GM10847 (cell line): ENCODE measurements around the gene TENT5C.

Experiments used
- POLR2A ChIP-seq: IDR thresholded peaks from 2 replicates; pipeline ENCODE4 v1.6.1; 2011; ENCODE audit not compliant: insufficient read length; ENCODE audit errors: extremely low read depth

Gene TENT5C

GRCh38 chr1:117581391-117581943 is 24.4 kb upstream of the TENT5C start:
- no peak for TF ChIP-seq POLR2A

GRCh38 chr1:117582451-117582850 is 23.4 kb upstream of the TENT5C start:
- TF ChIP-seq POLR2A, result no peak

- TF ChIP-seq POLR2A, result no peak
These were observed 22.6 kb upstream of the TENT5C start for GRCh38 chr1:117583247-117583646.

GRCh38 chr1:117584181-117584580 is 21.7 kb upstream of the TENT5C start:
- no peak for TF ChIP-seq POLR2A

- no peak for TF ChIP-seq POLR2A
These were observed 20.8 kb upstream of the TENT5C start for GRCh38 chr1:117585086-117585485.

GRCh38 chr1:117586337-117586736 is 19.5 kb upstream of the TENT5C start:
- no peak for TF ChIP-seq POLR2A

- no peak for TF ChIP-seq POLR2A
These were observed 18.9 kb upstream of the TENT5C start for GRCh38 chr1:117586747-117587498.

GRCh38 chr1:117587499-117588356 is 18.1 kb upstream of the TENT5C start:
- TF ChIP-seq POLR2A, result no peak

GRCh38 chr1:117589544-117589943 is 16.3 kb upstream of the TENT5C start:
- TF ChIP-seq POLR2A, result no peak

- no peak for TF ChIP-seq POLR2A
These were observed 15.4 kb upstream of the TENT5C start for GRCh38 chr1:117590273-117590925.

- no peak for TF ChIP-seq POLR2A
These were observed 14.6 kb upstream of the TENT5C start for GRCh38 chr1:117591252-117591651.

- no peak for TF ChIP-seq POLR2A
These were observed 13.7 kb upstream of the TENT5C start for GRCh38 chr1:117592155-117592554.

- TF ChIP-seq POLR2A, result no peak
These were observed 11.4 kb upstream of the TENT5C start for GRCh38 chr1:117594261-117594990.

- TF ChIP-seq POLR2A, result no peak
These were observed 9.7 kb upstream of the TENT5C start for GRCh38 chr1:117596023-117596720.
